IPS-NIHi11 (cell line): ENCODE results near the gene PARD3.

ENCODE experiments used
- DNase-seq: peaks from one replicate; pipeline ENCODE4 v3.0.0; 2012; ENCODE audit warnings: mixed read lengths, low spot score

The PARD3 gene

GRCh38 chr10:34063592-34063991 is 751.5 kb downstream of the PARD3 start:
- DNase-seq, result no peak

DNA sequence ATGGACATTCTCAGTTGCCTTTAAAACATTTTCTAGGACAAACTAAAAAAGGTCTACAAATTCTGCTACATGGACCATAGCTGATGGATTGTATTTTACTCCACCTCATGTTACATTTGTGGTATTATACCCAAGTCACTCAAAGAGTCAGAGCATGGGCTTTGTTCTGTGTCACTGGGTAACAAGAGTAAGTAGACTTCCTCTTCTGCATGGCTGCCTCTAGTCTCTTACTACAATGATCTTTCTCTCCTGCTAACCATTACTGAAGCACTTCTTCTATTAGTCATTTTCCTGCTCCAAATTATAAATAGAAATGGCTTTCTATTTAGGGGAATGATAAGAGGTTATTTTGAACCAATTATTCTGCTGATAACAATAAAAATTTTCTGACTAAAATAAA is 753.3 kb downstream of the PARD3 start:
- no peak for DNase-seq
